ENCODE measurements around the gene NME5.

- no peak for TF ChIP-seq POLR2AphosphoS5 (IDR thresholded peaks at IDR 0.05)
- TF ChIP-seq CTCF (IDR thresholded peaks at IDR 0.05) = no peak
- TF ChIP-seq POLR2A (IDR thresholded peaks at IDR 0.05) = no peak
Observed at GRCh38 chr5:138107213-138107612, 32.0 kb downstream of the NME5 start.
